Right ventricle myocardium superior (tissue), 1 donor: ENCODE measurements around the gene ASB4. TPM values are rescaled to one million over a fixed set of nuclear protein-coding genes. Genes with fewer than 3 reads are reported as not detected.
"Not testable (repeated sequence)": the region's sequence is repeated elsewhere in the genome, so short reads cannot be mapped to it uniquely, and the experiment has no call there.

ENCODE experiments used
- ATAC-seq: fragments of 200-7000 bp; cut with Tn5 transposase; one replicate; pipeline ENCODE4 v1.9.1; 2020; ENCODE audit warnings: mild to moderate bottlenecking; ENCODE audit not compliant: poor library complexity
- DNase-seq: peaks from one replicate; pipeline ENCODE4 v3.0.0-alpha.2; 2020
- intact Hi-C: fragments of 100-400 bp; cut with DNase I; formaldehyde crosslinking; loops from one replicate; pipeline ENCODE4 v1.11.2; 2022
- total RNA-seq: library from RNA; stranded (reverse); fragmentation: NEBNext Ultra II Directional; extraction: Animal tissue kit (Norgen Biotek cat#: 25700); gene quantifications from one replicate; pipeline ENCODE4 v1.2.1, GENCODE V29; 2021
- donor health status: DM: no; HTN: yes; CAD: no; lungs with severe emphysema.

The ASB4 gene
- total RNA-seq, 1 donor from 2014 or later = 7.8 TPM

DNA sequence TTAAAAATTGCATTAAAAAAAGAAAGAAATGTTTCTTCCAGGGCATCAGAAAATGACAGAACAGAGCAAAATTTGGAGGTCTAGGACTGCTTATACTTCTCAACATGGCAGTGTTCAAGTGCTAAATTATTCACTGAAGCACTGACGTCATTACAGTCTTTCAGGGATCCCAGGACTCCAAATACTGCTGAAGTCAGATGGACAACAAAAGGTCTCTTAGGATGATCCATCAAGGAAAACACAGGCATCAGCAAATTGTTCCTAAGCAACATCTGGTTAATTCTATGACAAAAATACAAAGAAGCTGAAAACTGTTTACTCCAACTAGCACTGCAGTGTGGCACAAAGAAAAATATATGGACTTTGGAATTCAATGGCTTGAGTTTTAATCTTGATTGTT, 58.4 kb downstream of the ASB4 start:
- intact Hi-C loops = loop anchor here (5.0 kb wide), 1 partner anchor 138 kb away; no protein-coding TSS in a partner anchor
- no peak for ATAC-seq
- DNase-seq = no peak

DNA sequence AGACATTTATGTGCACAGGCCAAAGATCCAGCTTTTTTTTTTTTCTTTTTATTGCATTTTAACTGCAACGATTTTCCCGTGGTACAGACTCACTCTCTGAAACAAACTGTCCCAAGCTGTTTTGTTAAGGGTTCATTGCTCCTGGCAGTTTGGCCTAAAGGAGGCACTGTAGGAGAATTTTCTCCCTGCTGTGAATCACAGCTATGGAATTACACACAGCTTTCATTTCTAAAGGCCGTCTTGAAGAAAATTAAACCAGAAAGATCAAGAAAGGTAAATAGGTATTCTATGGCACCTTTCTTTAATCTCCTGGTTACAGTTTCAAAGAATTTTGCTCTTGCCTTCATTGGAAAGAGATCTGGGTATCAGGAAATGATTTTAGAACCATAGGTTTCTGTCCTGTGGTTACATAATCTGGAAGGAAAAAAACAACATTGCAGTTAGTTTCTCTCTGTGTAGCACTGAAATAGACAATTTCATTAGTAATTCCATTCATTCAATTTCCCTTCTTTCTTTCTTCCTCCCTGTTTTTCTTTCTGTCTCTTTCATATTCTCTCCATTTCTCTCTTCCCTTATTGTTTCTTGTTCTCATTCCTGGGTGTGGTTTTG, 59.4 kb downstream of the ASB4 start:
- no peak for DNase-seq
- intact Hi-C loops = no loop called here
- peak; percentile 84 for ATAC-seq

DNA sequence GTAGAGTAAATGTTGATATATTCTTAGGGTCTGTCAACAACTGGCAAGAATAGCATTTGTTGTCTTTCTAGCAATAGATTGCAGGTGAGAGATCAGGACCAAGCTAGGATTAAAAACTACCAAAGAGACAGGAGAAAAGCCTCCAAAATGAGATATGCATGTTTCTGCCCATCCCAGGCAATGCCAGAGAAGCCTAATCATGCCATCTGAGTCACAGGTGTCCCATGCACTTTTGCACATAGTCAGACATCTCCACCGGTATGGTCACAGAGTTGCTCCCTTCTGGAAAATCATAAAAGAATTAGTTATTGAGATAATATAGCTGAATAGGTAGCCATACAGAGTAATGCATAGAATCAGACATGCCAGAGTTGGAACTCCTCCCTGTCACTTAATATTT, 59.9 kb downstream of the ASB4 start:
- intact Hi-C loops = no loop called here
- DNase-seq = no peak
- no peak for ATAC-seq

DNA sequence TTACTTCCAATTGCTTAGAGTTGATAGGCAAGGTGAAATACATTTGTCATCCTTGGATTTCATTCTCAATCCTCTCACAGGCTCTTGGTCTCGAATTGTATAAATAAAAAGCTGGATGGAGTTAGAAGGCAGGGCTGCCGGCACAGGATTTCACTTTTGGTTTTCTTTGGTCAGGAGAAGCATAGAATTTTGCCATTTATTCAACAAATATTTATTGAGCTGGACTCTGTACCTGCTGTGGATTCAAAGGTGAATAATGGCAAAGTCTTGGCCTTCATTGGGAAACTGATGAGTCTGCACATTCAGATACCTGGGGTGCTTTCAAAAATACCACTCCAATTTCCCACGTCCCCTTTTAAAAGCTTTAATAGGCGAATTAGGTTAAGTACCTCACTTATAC, 60.9 kb downstream of the ASB4 start:
- no peak for DNase-seq
- intact Hi-C loops = no loop called here
- ATAC-seq = no peak

DNA sequence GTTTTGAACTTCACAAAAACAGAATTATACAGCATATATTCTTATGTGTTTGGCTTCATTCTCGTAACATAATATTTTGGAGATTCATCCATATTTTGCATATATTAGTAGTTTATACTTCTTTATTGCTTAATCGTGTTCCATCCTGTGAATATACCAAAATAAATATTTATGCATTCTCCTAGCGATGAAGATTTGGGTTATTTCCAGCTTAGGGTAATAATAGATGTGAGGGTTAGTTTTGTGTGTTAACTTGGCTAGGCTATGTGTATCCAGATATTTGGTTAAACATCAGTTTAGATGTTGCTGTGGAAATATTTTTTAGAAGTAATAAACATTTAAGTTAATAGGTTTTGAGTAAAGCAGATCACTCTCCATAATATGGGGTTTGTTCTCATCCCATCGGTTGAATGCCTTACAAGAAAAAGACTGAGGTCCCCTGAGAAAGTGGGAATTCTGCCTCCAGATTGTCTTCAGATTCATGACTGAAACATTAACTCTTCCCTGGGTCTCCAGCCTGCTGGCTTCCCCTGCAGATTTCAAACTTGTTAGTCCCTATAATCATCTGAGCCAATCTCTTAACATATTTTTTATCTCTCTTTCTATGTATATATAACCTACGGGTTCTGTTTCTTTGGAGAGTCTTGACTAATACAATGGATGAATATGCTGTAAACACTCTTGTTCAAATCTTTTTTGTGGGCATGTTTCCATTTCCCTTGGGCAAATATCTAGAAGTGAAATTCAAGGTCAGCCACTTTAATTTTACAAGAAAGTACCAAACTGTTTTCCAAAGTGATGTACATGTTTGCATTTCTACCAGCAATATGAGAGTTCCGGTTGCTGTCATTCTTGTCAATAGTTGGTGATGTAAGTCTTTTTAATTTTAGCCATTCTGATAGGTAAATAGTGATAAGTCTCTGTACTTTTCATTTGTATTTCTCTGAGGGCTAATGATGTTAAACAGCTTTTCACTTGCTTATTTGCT, 61.9 kb downstream of the ASB4 start:
- DNase-seq (no peak), ATAC-seq (no peak)
- intact Hi-C loops = no loop called here

DNA sequence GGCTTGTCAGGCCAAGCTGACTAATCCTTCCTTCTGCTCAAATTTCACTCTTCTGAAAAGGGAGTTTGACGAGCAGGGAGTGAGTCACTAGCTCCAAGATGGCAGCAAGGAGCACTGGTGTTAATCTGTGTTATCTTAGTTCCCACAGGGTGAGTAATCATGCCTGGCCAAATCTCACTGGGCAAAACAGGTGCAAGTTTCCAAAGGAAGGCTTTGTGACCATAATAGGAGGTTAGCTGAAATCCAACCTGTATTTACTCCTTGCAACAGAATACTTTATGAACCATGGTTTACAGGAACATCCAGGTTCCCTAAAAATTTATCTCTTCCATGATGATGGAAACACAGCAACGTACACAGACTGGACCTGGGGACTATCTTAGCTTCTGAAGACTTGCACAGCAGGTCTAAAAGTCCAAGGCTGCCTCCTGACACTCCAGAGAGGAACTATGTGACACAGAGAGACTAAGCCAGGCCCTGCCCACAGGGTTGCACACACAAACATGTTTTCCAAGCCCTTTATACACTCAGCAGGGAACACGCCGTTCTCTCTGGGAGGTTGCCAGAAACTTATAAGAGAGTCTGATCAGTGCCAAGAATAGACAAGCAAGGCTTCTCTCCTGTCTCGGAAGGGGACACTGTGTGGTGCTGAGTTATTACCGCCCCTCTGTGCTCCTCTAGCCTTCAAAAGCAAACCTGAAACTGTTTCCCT, 64.2 kb downstream of the ASB4 start:
- DNase-seq = peak; percentile 92
- intact Hi-C loops = loop anchor here (5.0 kb wide), 1 partner anchor 37 kb away; no protein-coding TSS in a partner anchor
- ATAC-seq = peak; percentile 96

DNA sequence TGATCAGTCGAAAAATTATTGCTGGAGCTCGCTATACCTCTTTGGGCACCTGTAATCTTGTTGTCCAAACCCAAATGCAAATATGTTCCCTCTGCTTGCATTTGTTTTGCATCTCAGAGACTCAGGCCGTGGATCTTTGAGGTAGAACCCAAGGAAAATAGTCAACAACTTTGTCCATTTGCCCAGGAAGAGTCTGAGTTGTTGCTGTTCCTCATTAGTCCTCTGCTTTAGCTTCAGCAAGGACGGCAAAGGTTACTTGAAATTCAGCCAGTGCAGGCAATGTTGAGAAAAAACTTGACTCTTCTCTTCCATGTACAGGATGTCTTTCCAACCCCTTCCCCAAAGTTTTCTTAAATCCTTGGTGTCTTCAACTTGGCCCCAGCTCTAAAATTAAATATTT, 64.8 kb downstream of the ASB4 start:
- no peak for DNase-seq
- intact Hi-C loops = loop anchor here (5.0 kb wide), 1 partner anchor 37 kb away; no protein-coding TSS in a partner anchor
- peak; percentile 22 for ATAC-seq

DNA sequence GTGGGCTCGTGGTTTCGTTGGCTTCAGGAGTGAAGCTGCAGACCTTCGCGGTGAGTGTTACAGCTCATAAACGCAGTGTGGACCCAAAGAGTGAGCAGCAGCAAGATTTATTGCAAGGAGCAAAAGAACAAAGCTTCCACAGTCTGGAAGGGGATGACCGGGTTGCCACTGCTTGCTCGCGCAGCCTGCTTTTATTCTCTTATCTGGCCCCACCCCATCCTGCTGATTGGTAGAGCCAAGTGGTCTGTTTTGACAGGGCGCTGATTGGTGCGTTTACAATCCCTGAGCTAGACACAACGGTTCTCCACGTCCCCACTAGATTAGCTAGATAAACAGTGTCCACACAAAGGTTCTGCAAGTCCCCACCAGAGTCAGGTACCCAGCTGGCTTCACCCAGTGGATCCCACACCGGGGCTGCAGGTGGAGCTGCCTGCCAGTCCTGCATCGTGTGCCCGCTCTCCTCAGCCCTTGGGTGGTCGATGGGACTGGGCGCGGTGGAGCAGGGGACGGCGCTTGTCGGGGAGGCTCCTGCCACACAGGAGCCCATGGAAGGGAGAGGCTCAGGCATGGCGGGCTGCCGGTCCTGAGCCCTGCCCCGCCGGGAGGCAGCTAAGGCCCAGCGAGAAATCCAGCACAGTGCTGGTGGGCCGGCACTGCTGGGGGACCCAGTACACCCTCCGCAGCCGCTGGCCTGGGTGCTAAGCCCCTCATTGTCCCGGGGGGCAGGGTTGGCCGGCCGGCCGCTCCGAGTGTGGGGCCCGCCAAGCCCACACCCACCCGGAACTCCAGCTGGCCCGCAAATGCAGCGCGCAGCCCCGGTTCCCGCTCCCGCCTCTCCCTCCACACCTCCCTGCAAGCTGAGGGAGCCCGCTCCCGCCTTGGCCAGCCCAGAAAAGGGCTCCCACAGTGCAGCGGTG, 66.5 kb downstream of the ASB4 start:
- ATAC-seq, DNase-seq: not testable (repeated sequence)
- intact Hi-C loops = loop anchor here (5.0 kb wide), 1 partner anchor 35 kb away; no protein-coding TSS in a partner anchor

DNA sequence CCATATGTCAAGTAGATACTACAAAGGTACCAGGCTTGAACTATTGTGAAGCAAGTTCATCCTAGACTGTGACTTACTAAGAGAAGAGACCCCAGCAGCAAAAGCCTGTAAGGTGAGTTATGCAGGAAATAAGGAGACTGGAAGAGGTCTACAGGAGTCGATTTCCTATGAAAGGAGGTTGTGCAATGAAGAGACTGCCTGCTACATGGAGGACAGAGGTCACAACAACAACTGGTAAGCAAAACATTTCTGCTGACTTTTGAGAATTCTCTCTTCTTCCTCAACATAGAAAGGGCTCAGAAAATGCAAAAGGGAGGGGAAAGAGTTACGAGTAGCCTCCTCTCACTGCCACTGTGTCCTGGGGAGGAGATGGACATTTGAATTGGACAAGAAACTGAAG, 68.2 kb downstream of the ASB4 start:
- DNase-seq (no peak), ATAC-seq (no peak)
- intact Hi-C loops = loop anchor here (5.0 kb wide), 1 partner anchor 33 kb away; no protein-coding TSS in a partner anchor

DNA sequence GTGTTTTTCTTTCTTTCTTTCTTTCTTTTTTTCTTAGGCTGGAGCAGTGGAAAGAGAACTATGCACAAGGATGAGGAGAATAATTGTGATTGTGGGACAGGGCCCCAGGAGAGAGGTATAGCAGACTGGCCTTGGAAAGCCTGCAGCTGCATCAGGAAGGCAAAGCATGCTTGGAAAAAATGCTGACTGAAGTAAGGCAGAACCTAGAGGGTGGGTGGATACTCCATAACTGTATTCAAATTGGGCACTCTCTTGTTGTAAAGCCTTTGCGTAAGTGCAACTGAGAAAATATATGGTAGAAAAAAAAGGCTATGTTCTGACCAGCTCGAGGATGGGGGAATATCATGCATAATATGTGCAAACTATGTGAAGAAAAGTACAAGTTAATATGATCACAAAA, 71.0 kb downstream of the ASB4 start:
- ATAC-seq = no peak
- intact Hi-C loops = no loop called here
- no peak for DNase-seq

DNA sequence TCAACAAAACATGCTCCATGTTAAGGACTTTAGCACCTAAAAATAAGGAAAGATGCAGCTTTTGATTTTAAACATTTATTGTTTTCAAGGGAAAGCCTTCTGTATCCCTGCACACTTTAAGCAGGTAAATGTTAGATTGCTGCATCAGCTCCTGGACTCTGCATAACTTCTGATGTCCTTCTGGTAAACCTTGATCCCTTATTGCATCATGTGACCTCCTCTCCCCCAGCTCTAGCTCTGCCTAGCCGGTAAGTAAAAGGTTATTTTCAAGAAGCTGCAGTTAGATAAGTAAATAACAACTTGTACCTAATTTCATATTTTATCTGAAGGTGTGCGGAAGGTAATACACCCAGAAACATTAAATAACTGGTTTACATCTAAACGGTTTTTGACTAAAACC, 73.1 kb downstream of the ASB4 start:
- ATAC-seq (no peak), DNase-seq (no peak)
- intact Hi-C loops = no loop called here

DNA sequence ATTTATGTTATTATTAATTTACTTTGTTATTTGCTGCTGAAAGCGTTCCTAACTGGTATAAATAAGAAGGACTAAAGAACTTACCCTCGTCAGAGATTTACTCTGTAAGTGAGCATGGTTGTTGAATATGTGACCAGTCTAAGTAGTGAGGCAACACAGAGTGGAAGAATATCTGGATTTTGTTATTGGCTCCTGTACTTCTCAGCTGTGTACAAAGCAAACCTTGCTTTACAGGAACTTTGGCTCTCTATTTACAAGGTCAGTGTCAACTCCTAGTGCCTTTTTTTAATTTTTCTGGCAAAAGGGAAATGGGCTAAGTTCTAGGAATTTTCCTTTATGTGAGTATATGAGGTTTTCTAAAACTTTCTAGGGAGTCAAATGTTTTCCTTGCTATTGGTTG, 74.9 kb downstream of the ASB4 start:
- intact Hi-C loops = no loop called here
- ATAC-seq (no peak), DNase-seq (no peak)

DNA sequence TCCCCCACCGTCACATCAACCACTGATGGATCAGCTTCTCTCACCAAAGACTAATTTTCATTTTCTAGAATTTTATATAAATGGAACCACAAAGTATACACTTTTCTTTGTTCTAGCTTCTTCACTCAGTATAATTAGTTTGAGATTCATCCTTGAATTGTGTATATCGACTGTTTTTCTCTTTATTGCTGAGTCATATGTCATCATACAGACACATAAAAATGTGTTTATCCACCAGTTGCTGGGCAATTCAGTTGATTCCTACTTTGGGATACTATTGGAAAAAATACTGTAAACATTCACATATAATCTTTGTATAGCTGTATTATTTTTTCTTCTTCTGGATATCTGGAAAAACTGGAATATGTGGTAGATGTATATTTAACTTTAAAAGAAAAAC, 84.0 kb downstream of the ASB4 start:
- DNase-seq (no peak), ATAC-seq (no peak)
- intact Hi-C loops = no loop called here

DNA sequence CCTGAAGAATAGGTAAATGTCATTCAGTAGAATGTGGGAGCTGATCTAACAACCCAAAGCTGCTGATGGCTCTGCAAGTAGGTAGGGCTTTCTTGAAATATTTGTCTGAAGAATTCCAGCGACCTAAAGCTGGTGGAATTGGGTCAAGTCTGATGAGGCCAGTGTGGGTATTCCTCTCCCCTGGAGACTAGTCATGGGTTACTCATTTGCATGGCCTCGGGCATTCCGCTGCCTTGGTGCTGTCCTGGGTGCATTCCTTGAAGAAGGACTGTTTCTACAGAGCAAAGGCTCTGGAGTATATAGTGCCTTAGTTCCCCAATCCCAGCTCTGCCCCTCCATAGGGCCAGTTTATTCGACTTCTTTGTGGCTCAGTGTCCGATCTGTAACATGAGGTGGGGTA, 91.4 kb downstream of the ASB4 start:
- ATAC-seq (no peak), DNase-seq (no peak)
- intact Hi-C loops = no loop called here

DNA sequence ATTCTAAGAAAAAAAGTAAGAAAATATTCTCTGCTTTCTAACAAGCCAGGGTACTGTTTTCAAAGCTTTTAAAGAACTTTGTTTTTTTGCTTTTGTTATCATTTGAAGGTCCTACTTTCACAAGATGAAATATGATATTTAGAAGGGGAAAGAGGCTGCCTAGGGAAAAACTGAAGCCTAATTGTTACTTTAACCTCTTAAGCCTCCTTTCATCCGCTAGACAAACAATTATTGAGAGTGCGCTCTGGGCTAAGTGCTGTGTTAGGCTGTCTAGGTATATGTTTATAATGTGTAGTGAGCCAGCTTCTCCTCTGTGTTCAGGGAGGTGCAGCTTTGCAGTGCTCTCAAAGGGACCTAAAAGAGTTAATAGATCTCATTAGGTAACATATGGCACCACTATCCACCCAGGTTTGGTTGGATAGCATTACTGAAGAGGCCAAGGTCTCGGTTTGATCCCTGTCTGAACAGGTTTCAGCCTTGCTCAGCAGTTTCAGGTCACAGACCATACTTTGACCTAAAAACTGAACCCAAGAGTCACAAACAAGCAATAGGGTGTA, 92.6 kb downstream of the ASB4 start:
- no peak for ATAC-seq
- no peak for DNase-seq
- intact Hi-C loops = no loop called here

DNA sequence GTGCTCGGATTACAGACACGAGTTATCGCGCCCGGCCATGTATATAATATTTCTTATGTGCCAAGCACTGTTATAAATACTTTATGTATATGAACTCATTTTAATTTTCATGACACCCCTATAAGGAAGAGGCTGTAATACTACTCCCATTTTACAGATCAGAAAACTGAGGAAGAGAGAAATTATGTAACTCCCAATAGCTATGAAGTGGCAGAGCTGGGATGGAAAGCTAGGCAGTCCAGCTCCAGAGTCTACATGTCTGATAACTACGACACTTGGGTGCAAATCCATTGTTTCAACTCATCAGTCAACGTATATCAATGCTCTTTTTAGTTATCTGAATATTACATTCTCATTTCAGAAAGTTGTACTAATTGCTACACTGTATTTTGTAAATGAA, 93.6 kb downstream of the ASB4 start:
- DNase-seq (no peak), ATAC-seq (no peak)
- intact Hi-C loops = no loop called here

DNA sequence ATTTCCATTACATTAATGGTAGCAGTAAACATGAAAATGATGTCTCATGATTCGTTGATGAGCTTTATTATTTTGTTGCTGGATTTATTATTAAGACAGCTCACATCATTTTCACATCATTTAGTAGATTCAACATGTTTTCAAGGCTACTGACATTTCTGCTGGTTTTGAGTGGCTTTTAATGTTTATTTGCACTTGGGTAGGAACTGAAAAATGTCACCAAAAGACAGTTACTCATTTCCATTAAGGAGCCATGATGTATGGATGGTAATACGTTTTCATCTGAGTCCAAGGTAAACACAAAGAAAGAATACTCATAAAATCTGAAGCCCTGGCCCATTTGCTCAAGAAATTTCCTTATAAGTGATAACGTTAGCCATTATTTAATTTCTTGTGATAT, 95.7 kb downstream of the ASB4 start:
- no peak for DNase-seq
- intact Hi-C loops = no loop called here
- ATAC-seq = no peak
